K562 treated with DMSO at 1 percent for 48 hours (cell line): ENCODE measurements around the gene OR1S2. TPM values are rescaled to one million over a fixed set of nuclear protein-coding genes. Genes with fewer than 3 reads are reported as not detected.

Experiments
- total RNA-seq: library from RNA; unstranded; fragments of 300-600 nt; gene quantifications from 2 replicates; pipeline ENCODE4 v1.2.3, GENCODE V29; 2022; ENCODE audit warnings: low replicate concordance; ENCODE audit errors: extremely low read depth

Gene OR1S2, protein sequence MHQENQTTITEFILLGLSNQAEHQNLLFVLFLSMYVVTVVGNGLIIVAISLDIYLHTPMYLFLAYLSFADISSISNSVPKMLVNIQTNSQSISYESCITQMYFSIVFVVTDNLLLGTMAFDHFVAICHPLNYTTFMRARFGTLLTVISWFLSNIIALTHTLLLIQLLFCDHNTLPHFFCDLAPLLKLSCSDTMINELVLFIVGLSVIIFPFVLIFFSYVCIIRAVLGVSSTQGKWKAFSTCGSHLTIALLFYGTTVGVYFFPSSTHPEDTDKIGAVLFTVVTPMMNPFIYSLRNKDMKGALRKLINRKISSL
- total RNA-seq: not detected in 2 replicates

DNA sequence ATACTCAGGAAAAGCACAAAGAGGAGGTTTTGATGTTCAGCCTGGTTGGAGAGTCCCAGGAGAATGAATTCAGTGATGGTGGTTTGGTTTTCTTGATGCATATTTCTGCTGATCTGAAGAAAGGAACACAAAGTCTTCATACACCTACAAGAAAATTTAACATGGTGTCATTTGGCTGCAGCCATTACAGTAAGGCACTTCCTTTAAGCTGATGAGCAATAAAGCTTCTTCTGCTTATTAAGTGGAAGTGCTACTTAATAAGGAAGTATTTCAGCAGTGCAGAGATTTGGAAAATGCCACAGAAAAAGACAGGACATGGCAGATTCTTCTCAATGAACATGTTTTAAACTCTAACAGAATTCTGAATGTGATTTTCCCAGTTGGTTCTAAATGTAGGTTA, at the start of gene OR1S2:
Gene OR1S2, minus strand, starts transcription at position 101 of the 400 bp plus-strand sequence. Its CDS starts 0 bp downstream, at position 101.

DNA sequence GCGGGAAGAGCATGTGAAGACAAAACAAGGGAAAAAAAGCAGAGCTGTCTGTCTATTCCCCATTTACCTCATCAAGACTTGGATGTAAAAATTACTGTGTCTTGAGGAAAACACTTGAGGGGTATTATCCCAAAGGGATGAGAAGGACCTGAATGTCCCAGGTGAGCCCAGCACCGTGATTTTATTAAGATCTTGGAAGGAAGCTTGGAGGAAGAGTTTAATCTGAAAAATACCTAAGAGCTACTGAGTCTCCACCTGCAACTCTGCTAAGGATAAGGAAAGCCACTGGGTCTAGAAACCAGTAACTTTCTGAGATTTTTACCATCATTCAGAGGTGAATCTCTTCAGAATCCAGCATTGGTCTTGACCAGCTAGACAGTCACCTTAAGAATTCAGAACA, 8.5 kb upstream of the OR1S2 start, which contains the start of gene OR1S1:
Gene OR1S1, plus strand, starts transcription at position 301 of the 400 bp plus-strand sequence.

GRCh38 chr11:58188770-58189169, 15.2 kb downstream of the OR1S2 start, which contains the start of gene OR9Q2:
TSS of gene OR9Q2 (plus strand) at chr11:58189070. CDS start at chr11:58190491, 1,421 bp downstream.

Other genes with a start within 250 kb of the OR1S2 start
- not detected in 2 replicates for gene OR9Q1, start 180.3 kb downstream of the OR1S2 start, total RNA-seq
- gene OR6Q1, start 173.2 kb downstream of the OR1S2 start, total RNA-seq: not detected in 2 replicates
- not detected in 2 replicates for gene OR9I1, start 78.6 kb downstream of the OR1S2 start, total RNA-seq
- gene OR9Q2, start 15.1 kb downstream of the OR1S2 start, total RNA-seq: not detected in 2 replicates
- not detected in 2 replicates for gene OR1S1, start 8.6 kb upstream of the OR1S2 start, total RNA-seq
- not detected in 2 replicates for gene OR10Q1, start 24.8 kb upstream of the OR1S2 start, total RNA-seq
- gene OR10W1, start 64.1 kb upstream of the OR1S2 start, total RNA-seq: not detected in 2 replicates
- gene OR5B17, start 154.9 kb upstream of the OR1S2 start, total RNA-seq: not detected in 2 replicates
- gene OR5B3, start 202.7 kb upstream of the OR1S2 start, total RNA-seq: not detected in 2 replicates
- gene OR5B2, start 224.0 kb upstream of the OR1S2 start, total RNA-seq: not detected in 2 replicates
- not detected in 2 replicates for gene OR5B12, start 238.1 kb upstream of the OR1S2 start, total RNA-seq